ENCODE measurements around the gene LIN28B.

GRCh38 chr6:105041880-105042279, 85.0 kb downstream of the LIN28B start:
- TF ChIP-seq, protein P1, sequence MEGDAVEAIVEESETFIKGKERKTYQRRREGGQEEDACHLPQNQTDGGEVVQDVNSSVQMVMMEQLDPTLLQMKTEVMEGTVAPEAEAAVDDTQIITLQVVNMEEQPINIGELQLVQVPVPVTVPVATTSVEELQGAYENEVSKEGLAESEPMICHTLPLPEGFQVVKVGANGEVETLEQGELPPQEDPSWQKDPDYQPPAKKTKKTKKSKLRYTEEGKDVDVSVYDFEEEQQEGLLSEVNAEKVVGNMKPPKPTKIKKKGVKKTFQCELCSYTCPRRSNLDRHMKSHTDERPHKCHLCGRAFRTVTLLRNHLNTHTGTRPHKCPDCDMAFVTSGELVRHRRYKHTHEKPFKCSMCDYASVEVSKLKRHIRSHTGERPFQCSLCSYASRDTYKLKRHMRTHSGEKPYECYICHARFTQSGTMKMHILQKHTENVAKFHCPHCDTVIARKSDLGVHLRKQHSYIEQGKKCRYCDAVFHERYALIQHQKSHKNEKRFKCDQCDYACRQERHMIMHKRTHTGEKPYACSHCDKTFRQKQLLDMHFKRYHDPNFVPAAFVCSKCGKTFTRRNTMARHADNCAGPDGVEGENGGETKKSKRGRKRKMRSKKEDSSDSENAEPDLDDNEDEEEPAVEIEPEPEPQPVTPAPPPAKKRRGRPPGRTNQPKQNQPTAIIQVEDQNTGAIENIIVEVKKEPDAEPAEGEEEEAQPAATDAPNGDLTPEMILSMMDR (IDR thresholded peaks at IDR 0.05; ENCODE audit: low read depth, low read length, poor library complexity, severe bottlenecking): no peak
- no peak for TF ChIP-seq EZH2phosphoT487 (IDR thresholded peaks at IDR 0.05; ENCODE audit: borderline replicate concordance, low read length)
